GM23338 (cell line): ENCODE data around the gene SMIM13. TPM values are rescaled to one million over a fixed set of nuclear protein-coding genes. Genes with fewer than 3 reads are reported as not detected.

Source experiments
- ATAC-seq: fragments of 200-7000 bp; cut with Tn5 transposase; 3 replicates; pipeline ENCODE4 v1.9.1; 2020
- DNase-seq: peaks from one replicate; pipeline ENCODE4 v3.0.0-alpha.2; 2015; ENCODE audit warnings: low spot score
- H2AFZ ChIP-seq: fragments of 200-600 bp; sonication (generic); 2 replicates; pipeline ENCODE4 v1.8.0; 2016; ENCODE audit warnings: antibody characterized with exemption, mild to moderate bottlenecking, moderate library complexity
- H3F3A ChIP-seq: fragments of 200-600 bp; sonication (generic); replicated peaks from 2 replicates; pipeline ENCODE4 v1.8.0; 2017; ENCODE audit warnings: antibody characterized with exemption, mixed run types, low read depth
- H3K27ac ChIP-seq: fragments of 200-600 bp; sonication (generic); 2 replicates; pipeline ENCODE4 v1.6.1; 2016; ENCODE audit warnings: low read depth
- H3K27me3 ChIP-seq: fragments of 200-600 bp; sonication (generic); 2 replicates; pipeline ENCODE4 v1.8.0; 2016; ENCODE audit warnings: mild to moderate bottlenecking, mixed run types, moderate library complexity; ENCODE audit not compliant: insufficient read depth
- H3K36me3 ChIP-seq: fragments of 200-600 bp; sonication (generic); 2 replicates; pipeline ENCODE4 v1.8.0; 2016; ENCODE audit warnings: mild to moderate bottlenecking; ENCODE audit not compliant: insufficient read depth
- H3K4me1 ChIP-seq: fragments of 200-600 bp; sonication (generic); 2 replicates; pipeline ENCODE4 v1.8.0; 2016; ENCODE audit warnings: mild to moderate bottlenecking, moderate library complexity; ENCODE audit not compliant: insufficient read depth
- H3K4me2 ChIP-seq: fragments of 200-600 bp; sonication (generic); 2 replicates; pipeline ENCODE4 v1.7.1; 2017; ENCODE audit warnings: mixed run types
- H3K4me3 ChIP-seq: fragments of 200-600 bp; sonication (generic); 2 replicates; pipeline ENCODE4 v1.6.1; 2016; ENCODE audit warnings: mixed run types
- H3K79me2 ChIP-seq: fragments of 200-600 bp; sonication (generic); replicated peaks from 2 replicates; pipeline ENCODE4 v1.8.0; 2017; ENCODE audit warnings: mild to moderate bottlenecking; ENCODE audit not compliant: insufficient read depth
- H3K9me2 ChIP-seq: fragments of 200-600 bp; sonication (generic); 2 replicates; pipeline ENCODE4 v1.8.0; 2017; ENCODE audit not compliant: insufficient read depth
- H4K20me1 ChIP-seq: fragments of 200-600 bp; sonication (generic); replicated peaks from 2 replicates; pipeline ENCODE4 v1.8.0; 2017; ENCODE audit warnings: mild to moderate bottlenecking; ENCODE audit not compliant: insufficient read depth
- H3K27ac Mint-ChIP-seq: 2 replicates; pipeline ENCODE4 v1.8.0; 2020; ENCODE audit warnings: inconsistent platforms, mild to moderate bottlenecking, moderate library complexity, mixed read lengths
- H3K27me3 Mint-ChIP-seq: 3 replicates; pipeline ENCODE4 v1.8.0; 2022; ENCODE audit warnings: low read depth, mild to moderate bottlenecking, moderate library complexity, mixed read lengths, inconsistent platforms; ENCODE audit not compliant: insufficient read depth, poor library complexity
- H3K36me3 Mint-ChIP-seq: 3 replicates; pipeline ENCODE4 v1.8.0; 2021; ENCODE audit warnings: low read depth, mild to moderate bottlenecking, inconsistent platforms, moderate library complexity, mixed read lengths
- H3K4me1 Mint-ChIP-seq: 3 replicates; pipeline ENCODE4 v1.8.0; 2020; ENCODE audit warnings: mild to moderate bottlenecking, inconsistent platforms, mixed read lengths
- H3K4me3 Mint-ChIP-seq: 3 replicates; pipeline ENCODE4 v1.8.0; 2021; ENCODE audit warnings: moderate library complexity, mild to moderate bottlenecking, inconsistent platforms, mixed read lengths
- H3K9me3 Mint-ChIP-seq: 3 replicates; pipeline ENCODE4 v1.8.0; 2020; ENCODE audit warnings: moderate library complexity, mild to moderate bottlenecking, inconsistent platforms, mixed read lengths
- CREB1 ChIP-seq: fragments of 250-450 bp; sonication (Bioruptor Pico); IDR thresholded peaks from 2 replicates; pipeline ENCODE4 v1.5.0; 2020; ENCODE audit warnings: low read depth, mild to moderate bottlenecking, moderate library complexity
- EZH2 ChIP-seq: fragments of 200-600 bp; sonication (generic); IDR thresholded peaks from one replicate; pipeline ENCODE4 v1.8.0; 2017; ENCODE audit warnings: antibody characterized with exemption, mild to moderate bottlenecking, low read depth; ENCODE audit not compliant: unreplicated experiment
- EZH2phosphoT487 ChIP-seq: fragments of 200-600 bp; sonication (generic); IDR thresholded peaks from one replicate; pipeline ENCODE4 v1.8.1; 2018; ENCODE audit warnings: antibody characterized with exemption; ENCODE audit not compliant: unreplicated experiment
- JUNB ChIP-seq: IDR thresholded peaks from one replicate; pipeline ENCODE4 v1.6.1; 2016; ENCODE audit warnings: antibody characterized with exemption; ENCODE audit not compliant: unreplicated experiment
- NANOG ChIP-seq: IDR thresholded peaks from 2 replicates; pipeline ENCODE4 v1.6.1; 2016; ENCODE audit warnings: antibody characterized with exemption, borderline replicate concordance
- POLR2AphosphoS5 ChIP-seq: IDR thresholded peaks from 2 replicates; pipeline ENCODE4 v1.6.1; 2016; ENCODE audit warnings: antibody characterized with exemption, low read depth
- STAT1 ChIP-seq: IDR thresholded peaks from one replicate; pipeline ENCODE4 v1.6.1; 2016; ENCODE audit warnings: antibody characterized with exemption; ENCODE audit not compliant: unreplicated experiment
- ZNF114 ChIP-seq: fragments of 250-450 bp; sonication (Bioruptor Pico); IDR thresholded peaks from 2 replicates; pipeline ENCODE4 v1.5.0; 2020; ENCODE audit warnings: mild to moderate bottlenecking, moderate library complexity
- ZNF331 ChIP-seq: fragments of 250-450 bp; sonication (Bioruptor Pico); IDR thresholded peaks from 2 replicates; pipeline ENCODE4 v1.5.0; 2020; ENCODE audit warnings: low read depth, mild to moderate bottlenecking, moderate library complexity
- polyA plus RNA-seq: library from polyadenylated mRNA; unstranded; fragments of >200 nt; fragmentation: Nextera tagmentation; extraction: Ambion mirVana; gene quantifications from 2 replicates; pipeline ENCODE4 v1.2.1, GENCODE V29; 2016
- total RNA-seq: library from RNA; depleted of rRNA; stranded (reverse); fragments of >200 nt; shearing (Covaris generic); gene quantifications from 2 replicates; pipeline ENCODE4 v1.2.3, GENCODE V29; 2014
- TF ChIP-seq, protein P1 (sequence below), 2 experiments: fragments of 200-600 bp in 1 of 2; sonication (generic) in 1 of 2; conservative IDR thresholded peaks; 2 replicates each; pipeline versions ENCODE4 v1.5.1 to v1.6.1; 2016 to 2017; ENCODE audit warnings: antibody characterized with exemption in 2 of 2, low read depth in 2 of 2, mild to moderate bottlenecking in 2 of 2, moderate library complexity in 1 of 2
- TF ChIP-seq, protein P2 (sequence below): IDR thresholded peaks from 2 replicates; pipeline ENCODE4 v1.6.1; 2016; ENCODE audit warnings: antibody characterized with exemption
- TF ChIP-seq, protein P3 (sequence below): fragments of 250-450 bp; sonication (Bioruptor Pico); IDR thresholded peaks from 2 replicates; pipeline ENCODE4 v1.5.0; 2020; ENCODE audit warnings: mild to moderate bottlenecking, moderate library complexity
- TF ChIP-seq, protein P4 (sequence below): IDR thresholded peaks from one replicate; pipeline ENCODE4 v1.6.1; 2018; ENCODE audit warnings: antibody characterized with exemption; ENCODE audit not compliant: unreplicated experiment

SMIM13 gene
- total and polyA plus RNA-seq, 2 experiments from 2014 or later = 7.2 to 12.7 TPM

DNA sequence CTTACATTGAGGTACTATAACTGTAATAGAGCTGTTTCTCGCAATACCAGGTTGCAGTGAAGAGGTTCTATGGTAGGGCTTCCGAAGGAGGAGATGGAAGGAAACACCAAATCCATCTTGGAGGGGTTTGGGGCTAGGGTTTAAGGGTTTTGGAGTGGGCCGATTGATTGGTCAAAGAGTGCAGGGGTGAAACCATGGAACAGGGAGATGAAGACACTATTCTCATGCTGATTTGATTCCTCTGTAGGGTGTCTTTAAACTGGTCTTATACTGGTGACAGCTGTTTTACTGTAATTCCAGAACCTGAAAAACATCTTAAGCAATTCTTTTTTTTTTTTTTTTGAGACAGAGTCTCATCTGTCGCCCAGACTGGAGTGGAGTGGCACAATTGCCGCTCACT, 7.8 kb downstream of the SMIM13 start:
- Histone ChIP-seq H3K4me1 (peaks cover 20% of the 10 kb centered on the region), H2AFZ (no peak overlapping the region), H3K4me2 (peak overlapping the region; percentile 31), H3K36me3 (no peaks in the 10 kb centered on the region), H3K9me2 (peaks cover 4% of the 10 kb centered on the region; the same call in 1 of the 2 replicates), H3K27me3 (no peaks in the 10 kb centered on the region), H3F3A (no peaks in the 10 kb centered on the region), H3K27ac (no peak overlapping the region), H3K79me2 (peaks cover 100% of the 10 kb centered on the region), H4K20me1 (peaks cover 31% of the 10 kb centered on the region), H3K4me3 (no peak overlapping the region)
- TF ChIP-seq NANOG = no peak
- TF ChIP-seq ZNF114 (CRISPR knock-in tag) = no peak
- TF ChIP-seq POLR2AphosphoS5 = no peak
- no peak for TF ChIP-seq EZH2phosphoT487
- no peak for TF ChIP-seq CREB1 (CRISPR knock-in tag)
- TF ChIP-seq, protein P1, sequence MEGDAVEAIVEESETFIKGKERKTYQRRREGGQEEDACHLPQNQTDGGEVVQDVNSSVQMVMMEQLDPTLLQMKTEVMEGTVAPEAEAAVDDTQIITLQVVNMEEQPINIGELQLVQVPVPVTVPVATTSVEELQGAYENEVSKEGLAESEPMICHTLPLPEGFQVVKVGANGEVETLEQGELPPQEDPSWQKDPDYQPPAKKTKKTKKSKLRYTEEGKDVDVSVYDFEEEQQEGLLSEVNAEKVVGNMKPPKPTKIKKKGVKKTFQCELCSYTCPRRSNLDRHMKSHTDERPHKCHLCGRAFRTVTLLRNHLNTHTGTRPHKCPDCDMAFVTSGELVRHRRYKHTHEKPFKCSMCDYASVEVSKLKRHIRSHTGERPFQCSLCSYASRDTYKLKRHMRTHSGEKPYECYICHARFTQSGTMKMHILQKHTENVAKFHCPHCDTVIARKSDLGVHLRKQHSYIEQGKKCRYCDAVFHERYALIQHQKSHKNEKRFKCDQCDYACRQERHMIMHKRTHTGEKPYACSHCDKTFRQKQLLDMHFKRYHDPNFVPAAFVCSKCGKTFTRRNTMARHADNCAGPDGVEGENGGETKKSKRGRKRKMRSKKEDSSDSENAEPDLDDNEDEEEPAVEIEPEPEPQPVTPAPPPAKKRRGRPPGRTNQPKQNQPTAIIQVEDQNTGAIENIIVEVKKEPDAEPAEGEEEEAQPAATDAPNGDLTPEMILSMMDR (conservative IDR thresholded peaks at IDR 0.05; ENCODE audit: low read depth in 2 of 2) = no peak
- TF ChIP-seq STAT1 = no peak
- TF ChIP-seq, protein P2, sequence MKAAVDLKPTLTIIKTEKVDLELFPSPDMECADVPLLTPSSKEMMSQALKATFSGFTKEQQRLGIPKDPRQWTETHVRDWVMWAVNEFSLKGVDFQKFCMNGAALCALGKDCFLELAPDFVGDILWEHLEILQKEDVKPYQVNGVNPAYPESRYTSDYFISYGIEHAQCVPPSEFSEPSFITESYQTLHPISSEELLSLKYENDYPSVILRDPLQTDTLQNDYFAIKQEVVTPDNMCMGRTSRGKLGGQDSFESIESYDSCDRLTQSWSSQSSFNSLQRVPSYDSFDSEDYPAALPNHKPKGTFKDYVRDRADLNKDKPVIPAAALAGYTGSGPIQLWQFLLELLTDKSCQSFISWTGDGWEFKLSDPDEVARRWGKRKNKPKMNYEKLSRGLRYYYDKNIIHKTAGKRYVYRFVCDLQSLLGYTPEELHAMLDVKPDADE = no peak
- TF ChIP-seq, protein P3, sequence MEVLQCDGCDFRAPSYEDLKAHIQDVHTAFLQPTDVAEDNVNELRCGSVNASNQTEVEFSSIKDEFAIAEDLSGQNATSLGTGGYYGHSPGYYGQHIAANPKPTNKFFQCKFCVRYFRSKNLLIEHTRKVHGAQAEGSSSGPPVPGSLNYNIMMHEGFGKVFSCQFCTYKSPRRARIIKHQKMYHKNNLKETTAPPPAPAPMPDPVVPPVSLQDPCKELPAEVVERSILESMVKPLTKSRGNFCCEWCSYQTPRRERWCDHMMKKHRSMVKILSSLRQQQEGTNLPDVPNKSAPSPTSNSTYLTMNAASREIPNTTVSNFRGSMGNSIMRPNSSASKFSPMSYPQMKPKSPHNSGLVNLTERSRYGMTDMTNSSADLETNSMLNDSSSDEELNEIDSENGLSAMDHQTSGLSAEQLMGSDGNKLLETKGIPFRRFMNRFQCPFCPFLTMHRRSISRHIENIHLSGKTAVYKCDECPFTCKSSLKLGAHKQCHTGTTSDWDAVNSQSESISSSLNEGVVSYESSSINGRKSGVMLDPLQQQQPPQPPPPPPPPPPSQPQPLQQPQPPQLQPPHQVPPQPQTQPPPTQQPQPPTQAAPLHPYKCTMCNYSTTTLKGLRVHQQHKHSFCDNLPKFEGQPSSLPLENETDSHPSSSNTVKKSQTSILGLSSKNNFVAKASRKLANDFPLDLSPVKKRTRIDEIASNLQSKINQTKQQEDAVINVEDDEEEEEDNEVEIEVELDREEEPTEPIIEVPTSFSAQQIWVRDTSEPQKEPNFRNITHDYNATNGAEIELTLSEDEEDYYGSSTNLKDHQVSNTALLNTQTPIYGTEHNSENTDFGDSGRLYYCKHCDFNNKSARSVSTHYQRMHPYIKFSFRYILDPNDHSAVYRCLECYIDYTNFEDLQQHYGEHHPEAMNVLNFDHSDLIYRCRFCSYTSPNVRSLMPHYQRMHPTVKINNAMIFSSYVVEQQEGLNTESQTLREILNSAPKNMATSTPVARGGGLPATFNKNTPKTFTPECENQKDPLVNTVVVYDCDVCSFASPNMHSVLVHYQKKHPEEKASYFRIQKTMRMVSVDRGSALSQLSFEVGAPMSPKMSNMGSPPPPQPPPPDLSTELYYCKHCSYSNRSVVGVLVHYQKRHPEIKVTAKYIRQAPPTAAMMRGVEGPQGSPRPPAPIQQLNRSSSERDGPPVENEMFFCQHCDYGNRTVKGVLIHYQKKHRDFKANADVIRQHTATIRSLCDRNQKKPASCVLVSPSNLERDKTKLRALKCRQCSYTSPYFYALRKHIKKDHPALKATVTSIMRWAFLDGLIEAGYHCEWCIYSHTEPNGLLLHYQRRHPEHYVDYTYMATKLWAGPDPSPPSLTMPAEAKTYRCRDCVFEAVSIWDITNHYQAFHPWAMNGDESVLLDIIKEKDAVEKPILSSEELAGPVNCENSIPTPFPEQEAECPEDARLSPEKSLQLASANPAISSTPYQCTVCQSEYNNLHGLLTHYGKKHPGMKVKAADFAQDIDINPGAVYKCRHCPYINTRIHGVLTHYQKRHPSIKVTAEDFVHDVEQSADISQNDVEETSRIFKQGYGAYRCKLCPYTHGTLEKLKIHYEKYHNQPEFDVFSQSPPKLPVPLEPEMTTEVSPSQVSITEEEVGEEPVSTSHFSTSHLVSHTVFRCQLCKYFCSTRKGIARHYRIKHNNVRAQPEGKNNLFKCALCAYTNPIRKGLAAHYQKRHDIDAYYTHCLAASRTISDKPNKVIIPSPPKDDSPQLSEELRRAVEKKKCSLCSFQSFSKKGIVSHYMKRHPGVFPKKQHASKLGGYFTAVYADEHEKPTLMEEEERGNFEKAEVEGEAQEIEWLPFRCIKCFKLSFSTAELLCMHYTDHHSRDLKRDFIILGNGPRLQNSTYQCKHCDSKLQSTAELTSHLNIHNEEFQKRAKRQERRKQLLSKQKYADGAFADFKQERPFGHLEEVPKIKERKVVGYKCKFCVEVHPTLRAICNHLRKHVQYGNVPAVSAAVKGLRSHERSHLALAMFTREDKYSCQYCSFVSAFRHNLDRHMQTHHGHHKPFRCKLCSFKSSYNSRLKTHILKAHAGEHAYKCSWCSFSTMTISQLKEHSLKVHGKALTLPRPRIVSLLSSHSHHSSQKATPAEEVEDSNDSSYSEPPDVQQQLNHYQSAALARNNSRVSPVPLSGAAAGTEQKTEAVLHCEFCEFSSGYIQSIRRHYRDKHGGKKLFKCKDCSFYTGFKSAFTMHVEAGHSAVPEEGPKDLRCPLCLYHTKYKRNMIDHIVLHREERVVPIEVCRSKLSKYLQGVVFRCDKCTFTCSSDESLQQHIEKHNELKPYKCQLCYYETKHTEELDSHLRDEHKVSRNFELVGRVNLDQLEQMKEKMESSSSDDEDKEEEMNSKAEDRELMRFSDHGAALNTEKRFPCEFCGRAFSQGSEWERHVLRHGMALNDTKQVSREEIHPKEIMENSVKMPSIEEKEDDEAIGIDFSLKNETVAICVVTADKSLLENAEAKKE (CRISPR knock-in tag) = no peak
- TF ChIP-seq JUNB = no peak
- TF ChIP-seq EZH2 = no peak
- TF ChIP-seq, protein P4, sequence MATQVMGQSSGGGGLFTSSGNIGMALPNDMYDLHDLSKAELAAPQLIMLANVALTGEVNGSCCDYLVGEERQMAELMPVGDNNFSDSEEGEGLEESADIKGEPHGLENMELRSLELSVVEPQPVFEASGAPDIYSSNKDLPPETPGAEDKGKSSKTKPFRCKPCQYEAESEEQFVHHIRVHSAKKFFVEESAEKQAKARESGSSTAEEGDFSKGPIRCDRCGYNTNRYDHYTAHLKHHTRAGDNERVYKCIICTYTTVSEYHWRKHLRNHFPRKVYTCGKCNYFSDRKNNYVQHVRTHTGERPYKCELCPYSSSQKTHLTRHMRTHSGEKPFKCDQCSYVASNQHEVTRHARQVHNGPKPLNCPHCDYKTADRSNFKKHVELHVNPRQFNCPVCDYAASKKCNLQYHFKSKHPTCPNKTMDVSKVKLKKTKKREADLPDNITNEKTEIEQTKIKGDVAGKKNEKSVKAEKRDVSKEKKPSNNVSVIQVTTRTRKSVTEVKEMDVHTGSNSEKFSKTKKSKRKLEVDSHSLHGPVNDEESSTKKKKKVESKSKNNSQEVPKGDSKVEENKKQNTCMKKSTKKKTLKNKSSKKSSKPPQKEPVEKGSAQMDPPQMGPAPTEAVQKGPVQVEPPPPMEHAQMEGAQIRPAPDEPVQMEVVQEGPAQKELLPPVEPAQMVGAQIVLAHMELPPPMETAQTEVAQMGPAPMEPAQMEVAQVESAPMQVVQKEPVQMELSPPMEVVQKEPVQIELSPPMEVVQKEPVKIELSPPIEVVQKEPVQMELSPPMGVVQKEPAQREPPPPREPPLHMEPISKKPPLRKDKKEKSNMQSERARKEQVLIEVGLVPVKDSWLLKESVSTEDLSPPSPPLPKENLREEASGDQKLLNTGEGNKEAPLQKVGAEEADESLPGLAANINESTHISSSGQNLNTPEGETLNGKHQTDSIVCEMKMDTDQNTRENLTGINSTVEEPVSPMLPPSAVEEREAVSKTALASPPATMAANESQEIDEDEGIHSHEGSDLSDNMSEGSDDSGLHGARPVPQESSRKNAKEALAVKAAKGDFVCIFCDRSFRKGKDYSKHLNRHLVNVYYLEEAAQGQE = no peak
- TF ChIP-seq ZNF331 (CRISPR knock-in tag) = no peak
- Mint-ChIP-seq H3K27me3 (peaks cover 5% of the 10 kb centered on the region), H3K36me3 (peaks cover 29% of the 10 kb centered on the region), H3K4me3 (no peak overlapping the region), H3K9me3 (peaks cover 8% of the 10 kb centered on the region; the same call in 2 of the 3 replicates), H3K27ac (no peak overlapping the region), H3K4me1 (peaks cover 22% of the 10 kb centered on the region)
- DNase-seq = peak; percentile 50
- peak; percentile 55 for ATAC-seq
